ENCODE measurements around the gene CLDN4.
A peak's percentile ranks its signal among the peaks of the same experiment; 100 is the strongest.
"Not testable (repeated sequence)": the region's sequence is repeated elsewhere in the genome, so short reads cannot be mapped to it uniquely, and the experiment has no call there.

The CLDN4 gene

DNA sequence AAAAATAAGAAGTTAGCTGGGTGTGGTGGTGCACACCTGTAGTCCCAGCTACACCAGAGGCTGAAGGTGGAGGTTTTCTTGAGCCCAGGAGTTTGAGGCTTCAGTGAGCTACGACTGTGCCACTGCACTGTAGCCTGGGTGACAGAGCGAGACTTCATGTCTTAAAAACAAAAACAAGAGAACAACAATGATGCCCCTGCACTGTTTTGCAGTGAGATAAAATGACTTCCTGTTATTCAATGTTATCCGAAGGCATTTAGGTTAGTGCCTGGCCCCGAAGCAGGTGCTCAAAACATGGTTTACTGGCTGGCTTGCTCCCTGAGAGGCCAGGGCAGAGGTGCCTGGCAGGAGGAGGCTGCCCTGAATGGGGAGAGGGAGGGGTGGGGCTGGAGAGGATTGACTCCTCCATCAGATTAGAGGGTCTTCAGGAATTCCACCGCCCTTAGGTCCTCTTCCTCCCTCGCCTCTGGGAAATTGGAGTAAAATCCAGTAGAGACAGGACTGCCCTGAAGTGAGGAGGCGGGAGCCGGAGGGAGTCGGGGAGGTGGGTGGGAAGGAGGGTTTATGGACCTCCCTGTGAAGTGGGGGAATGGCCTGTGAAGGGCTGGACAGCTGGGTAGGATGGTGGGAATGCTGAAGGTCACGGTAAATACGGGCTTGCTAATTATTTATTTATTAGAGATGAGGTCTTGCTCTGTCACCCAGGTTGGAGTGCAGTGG, 6.8 kb upstream of the CLDN4 start:
- no peak for DNase-seq (ENCODE audit: low read depth)

DNA sequence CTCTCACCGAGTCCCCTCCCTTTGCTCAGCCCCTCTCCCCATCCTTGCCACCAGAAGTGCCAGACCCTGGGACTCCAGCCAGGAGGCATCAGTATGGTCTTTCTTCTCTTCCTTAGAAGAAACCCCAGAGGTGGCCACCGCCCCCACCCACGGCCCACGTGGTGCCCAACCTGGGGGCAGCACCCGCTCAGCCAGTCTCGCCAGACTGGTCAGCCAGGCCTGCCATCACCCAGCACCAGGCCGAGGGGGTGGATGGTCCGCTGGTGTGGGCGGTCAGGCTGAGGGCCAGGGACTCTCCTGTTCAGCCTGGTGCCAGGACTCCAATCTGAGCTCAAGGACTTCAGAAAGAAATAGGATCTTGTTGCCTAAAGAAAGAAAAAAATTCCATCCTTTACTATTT, 5.8 kb upstream of the CLDN4 start:
- DNase-seq (ENCODE audit: low read depth) = no peak

DNA sequence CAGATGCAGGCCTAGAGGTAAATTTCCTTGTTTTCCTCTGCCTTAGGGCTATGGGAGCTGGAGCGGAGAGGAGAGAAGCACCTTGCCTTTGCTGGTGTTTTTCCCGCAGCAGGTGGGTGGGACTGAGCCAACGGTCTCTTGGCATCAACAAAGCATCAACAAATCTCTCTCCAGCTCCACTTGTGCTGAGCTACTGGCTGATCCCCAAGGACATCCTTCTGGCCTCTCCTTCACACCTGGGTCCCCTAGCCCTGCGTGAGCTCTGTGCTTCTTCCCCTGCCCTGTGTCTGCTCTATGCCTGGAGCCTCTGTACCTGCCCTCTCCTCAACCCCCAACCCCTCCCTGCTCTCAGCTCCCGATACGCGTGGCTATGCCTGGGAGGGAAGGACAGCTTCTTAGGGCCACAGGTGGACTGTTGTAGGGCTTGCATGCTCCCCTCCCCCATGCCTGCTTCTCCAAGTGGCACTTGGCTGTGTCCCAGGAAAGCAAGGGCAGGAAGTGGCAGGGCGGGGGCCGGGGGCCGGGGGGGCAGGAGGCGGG, 3.2 kb upstream of the CLDN4 start:
- DNase-seq (ENCODE audit: low read depth) = no peak

DNA sequence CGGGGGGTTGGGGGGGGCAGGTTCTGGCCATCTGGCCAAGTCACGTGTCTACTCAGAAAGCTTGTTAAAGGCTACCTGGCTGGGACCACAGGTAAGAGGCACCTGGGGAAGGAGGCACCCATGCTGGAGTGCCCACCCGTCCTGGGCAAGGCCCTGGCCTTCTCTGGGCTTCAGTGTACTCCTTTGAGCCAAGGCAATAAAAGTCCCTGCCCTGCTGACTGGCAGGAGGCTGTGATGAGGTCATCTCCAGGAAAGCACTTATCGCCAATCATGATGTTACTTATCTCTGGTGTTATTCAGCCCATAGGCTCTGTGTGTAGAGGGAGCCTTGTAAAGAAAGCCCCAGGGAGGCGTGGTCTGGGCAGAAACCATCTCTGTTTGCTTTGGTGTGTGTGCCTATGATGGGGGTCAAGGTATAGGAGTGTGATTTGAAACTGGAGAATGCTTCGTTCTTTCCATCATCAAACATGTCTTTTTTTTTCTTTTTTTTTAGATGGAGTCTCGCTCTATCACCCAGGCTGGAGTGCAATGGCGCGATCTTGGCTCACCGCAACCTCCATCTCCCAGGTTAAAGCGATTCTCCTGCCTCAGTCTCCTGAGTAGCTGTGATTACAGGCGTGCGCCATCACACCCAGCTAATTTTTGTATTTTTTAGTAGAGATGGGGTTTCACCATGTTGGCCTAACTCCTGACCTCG, 2.5 kb upstream of the CLDN4 start:
- peak; percentile 47 for DNase-seq (ENCODE audit: low read depth)

DNA sequence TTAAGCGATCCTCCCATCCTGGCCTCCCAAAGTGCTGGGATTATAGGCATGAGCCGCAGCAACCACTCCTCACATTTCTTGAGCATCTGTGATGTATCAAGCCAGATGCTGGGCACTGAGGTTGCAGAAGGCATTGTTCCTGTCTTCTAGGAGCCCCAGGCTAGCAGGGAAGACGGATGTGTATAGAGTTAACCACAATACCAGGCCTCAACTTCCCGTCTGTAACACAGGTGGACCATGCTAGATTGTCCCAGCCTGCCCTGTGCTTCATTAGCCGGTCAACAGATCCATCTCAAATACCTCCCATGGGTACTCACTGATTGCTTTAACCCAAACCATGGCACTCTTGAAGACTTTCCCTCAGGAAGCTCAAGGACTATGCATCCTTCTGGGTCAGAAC, 1.8 kb upstream of the CLDN4 start:
- no peak for DNase-seq (ENCODE audit: low read depth)

DNA sequence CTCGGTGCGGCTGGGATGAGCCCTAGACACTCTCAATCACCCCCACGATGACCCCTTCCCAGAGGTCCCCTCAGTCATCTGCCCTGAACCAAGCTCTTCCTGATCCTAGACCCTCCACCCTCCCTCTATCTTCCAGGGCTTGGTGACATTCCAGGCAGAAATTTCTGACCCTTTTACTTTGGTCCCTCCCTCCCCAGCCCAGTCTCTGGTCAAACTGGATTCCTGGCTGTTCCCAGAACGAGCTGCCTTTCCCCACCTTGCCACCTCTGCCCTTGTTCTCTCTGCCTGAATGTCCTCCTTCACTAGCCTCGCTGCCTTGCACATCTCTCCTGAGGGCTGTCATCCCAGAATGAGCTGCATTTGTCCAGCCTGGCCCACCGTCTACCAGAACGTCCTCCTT, 1.3 kb upstream of the CLDN4 start:
- no peak for DNase-seq (ENCODE audit: low read depth)

DNA sequence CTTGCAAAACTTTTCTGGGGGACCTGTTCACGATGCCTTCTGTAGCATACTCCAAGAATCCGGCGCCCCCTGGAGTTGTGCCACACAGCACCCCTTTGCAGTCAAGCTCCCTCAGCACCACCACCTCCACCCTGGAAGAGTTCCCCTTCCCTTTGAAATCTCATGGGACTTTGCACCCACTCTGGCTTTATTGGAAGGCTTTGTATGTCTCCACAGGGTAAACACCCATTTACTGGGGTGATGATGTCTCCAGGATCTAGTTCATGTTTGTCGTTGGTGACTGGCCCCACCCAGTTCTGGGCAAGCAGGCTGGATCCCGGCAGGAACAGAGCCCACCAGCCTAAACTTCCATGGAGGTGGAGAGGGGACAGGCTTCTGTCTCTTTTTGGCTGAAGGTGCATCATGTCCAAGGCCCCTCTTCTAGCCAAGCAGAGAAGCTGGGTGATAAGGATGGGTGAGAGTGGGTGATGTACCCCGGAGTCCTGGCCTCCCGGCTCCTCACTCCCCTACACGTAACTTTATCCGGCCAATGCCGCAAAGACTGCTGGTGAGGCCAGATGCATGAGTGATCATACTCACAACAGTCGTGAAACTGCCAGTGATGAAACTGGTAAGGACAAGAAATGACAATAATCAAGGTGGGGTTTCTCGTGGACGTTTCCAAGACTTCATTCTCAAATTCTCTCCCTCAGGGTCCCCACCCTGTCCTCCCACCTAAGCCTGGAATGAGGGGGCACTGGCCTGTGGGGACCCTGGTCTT, 695 bp upstream of the CLDN4 start:
- no peak for DNase-seq (ENCODE audit: low read depth)

DNA sequence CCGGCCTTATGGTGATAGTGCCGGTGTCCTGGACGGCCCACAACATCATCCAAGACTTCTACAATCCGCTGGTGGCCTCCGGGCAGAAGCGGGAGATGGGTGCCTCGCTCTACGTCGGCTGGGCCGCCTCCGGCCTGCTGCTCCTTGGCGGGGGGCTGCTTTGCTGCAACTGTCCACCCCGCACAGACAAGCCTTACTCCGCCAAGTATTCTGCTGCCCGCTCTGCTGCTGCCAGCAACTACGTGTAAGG, 713 bp downstream of the CLDN4 start:
- DNase-seq (ENCODE audit: low read depth) = no peak

DNA sequence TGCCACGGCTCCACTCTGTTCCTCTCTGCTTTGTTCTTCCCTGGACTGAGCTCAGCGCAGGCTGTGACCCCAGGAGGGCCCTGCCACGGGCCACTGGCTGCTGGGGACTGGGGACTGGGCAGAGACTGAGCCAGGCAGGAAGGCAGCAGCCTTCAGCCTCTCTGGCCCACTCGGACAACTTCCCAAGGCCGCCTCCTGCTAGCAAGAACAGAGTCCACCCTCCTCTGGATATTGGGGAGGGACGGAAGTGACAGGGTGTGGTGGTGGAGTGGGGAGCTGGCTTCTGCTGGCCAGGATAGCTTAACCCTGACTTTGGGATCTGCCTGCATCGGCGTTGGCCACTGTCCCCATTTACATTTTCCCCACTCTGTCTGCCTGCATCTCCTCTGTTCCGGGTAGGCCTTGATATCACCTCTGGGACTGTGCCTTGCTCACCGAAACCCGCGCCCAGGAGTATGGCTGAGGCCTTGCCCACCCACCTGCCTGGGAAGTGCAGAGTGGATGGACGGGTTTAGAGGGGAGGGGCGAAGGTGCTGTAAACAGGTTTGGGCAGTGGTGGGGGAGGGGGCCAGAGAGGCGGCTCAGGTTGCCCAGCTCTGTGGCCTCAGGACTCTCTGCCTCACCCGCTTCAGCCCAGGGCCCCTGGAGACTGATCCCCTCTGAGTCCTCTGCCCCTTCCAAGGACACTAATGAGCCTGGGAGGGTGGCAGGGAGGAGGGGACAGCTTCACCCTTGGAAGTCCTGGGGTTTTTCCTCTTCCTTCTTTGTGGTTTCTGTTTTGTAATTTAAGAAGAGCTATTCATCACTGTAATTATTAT, 1.2 kb downstream of the CLDN4 start:
- DNase-seq (ENCODE audit: low read depth) = no peak

DNA sequence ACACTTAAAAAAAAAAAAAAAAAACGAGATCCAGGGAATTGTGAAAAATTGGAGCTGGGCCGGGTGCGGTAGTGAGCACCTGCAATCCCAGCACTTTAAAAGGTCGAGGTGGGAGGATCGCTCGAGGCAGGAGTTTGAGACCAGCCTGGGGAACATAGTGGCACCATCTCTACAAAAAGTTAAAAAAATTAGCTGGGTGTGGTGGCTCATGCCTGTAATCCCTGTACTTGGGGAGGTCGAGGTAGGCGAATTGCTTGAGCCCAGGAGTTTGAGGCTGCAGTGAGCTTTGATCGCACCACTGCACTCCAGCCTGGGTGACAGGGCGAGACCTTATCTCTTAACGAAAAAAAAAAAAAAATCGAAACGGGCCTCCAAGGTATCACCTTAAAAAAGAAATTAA, 2.0 kb downstream of the CLDN4 start:
- DNase-seq (ENCODE audit: low read depth) = no peak

DNA sequence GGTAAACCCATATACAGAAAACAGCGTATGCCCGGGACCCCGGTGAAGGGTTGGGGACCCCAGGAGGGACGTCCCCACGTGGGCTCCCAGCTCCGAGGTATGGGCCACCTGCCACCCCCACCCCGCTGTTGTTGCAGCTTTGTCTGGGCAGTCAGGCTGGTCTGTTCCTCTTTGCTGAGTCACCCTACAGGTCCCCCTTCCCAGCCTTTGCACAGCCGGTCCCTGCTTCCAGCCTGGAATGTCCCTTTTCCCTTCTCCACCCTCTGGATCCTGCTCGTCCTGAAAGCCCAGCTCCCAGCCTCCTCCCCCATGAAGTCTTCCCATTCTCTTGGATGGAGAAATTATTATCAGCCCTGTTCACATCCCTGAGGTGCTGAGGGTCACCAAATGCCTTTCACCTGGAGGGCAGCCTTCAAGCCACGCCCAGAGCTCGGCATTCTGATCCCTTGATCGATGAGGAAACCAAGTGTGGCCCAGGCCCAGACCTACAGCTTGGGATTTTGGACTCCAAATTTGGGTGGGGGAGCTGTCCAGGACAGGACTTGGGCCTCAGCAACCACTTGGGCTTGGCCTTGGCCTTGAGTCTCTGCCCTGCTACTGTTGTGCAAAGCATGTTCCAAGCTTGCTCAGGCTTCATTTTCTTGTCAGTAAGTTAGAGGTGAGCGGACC, 2.6 kb downstream of the CLDN4 start:
- no peak for DNase-seq (ENCODE audit: low read depth)

DNA sequence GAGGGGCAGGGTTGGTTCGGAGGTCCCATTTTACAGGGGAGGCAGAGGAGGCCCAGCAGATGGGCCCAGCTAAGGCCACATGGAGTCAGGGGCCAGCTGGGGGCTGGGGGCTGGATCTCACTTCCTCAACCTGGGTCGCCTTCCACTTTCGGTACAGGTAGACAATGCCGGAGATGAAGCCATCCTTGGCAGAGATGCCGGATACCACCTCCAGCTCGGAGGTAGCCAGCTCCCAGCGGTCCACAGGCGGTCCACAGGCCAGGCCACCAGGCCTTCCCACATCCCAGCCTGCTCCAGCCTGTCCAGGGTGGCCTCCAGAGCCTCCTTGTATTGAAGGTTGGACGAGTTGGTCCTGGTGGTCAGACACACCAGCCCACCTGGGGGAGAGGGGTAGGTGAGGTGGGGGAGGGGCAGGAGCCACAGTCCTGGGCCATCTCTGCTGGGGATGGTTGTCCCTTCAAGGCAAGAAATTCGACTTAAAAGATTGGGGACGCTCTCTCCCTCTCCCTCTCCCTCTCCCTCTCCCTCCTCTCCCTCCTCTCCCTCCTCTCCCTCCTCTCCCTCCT, 3.9 kb downstream of the CLDN4 start:
- DNase-seq (ENCODE audit: low read depth) = no peak

DNA sequence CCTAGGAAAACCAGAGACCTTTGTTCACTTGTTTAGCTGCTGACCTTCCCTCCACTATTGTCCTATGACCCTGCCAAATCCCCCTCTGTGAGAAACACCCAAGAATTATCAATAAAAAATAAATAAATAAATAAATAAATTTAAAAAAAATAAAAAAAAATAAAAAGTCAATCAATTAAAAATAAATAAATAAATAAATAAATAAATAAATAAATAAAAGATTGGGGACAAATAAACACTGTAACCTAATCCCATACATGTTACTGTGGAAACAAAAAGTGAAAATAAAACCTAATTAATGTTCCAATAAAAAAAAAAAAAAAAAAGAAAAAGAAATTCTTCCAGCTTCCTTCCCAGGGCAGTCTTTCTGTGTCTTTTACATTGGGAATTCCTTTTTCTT, 6.4 kb downstream of the CLDN4 start:
- DNase-seq (ENCODE audit: low read depth) = not testable (repeated sequence)

DNA sequence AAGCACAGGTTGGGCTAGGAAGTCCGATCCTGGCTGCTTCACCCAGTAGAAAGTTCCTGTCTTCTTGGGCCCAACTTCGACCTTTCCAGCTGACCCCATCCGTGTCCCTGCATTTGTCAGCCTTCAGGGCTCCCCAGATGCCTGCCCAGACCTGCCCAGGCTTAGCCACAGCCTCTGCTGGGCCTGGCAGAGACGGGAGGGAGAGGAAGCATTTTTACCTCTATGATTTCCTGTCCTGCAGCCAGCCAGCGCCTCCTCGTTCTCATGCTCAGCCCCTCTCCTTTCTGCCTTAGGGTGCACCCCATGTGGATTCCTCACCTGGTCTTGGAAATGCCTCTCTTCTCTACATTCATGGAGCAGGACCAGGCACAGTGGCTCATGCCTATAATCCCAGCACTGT, 7.8 kb downstream of the CLDN4 start:
- DNase-seq (ENCODE audit: low read depth) = no peak

DNA sequence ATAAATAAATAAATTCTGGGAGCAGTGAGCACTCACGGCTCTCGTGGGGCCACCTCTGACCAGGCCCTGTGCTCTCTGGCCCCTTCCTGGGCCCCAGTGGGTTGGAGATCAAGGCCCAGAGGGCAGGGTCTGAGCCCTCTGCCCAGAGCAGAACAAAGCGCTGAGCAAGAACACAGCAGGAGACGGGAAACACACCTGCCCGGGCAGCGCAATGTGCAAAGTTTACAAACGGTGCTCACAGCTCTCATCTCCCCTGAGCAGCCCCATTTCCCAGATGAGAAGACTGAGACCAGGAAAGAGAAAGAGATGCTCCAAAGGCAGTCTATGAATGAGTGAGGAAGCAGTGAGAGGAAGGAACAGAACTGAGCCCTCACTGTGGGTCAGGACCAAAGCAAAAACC, 8.5 kb downstream of the CLDN4 start:
- DNase-seq (ENCODE audit: low read depth) = no peak

DNA sequence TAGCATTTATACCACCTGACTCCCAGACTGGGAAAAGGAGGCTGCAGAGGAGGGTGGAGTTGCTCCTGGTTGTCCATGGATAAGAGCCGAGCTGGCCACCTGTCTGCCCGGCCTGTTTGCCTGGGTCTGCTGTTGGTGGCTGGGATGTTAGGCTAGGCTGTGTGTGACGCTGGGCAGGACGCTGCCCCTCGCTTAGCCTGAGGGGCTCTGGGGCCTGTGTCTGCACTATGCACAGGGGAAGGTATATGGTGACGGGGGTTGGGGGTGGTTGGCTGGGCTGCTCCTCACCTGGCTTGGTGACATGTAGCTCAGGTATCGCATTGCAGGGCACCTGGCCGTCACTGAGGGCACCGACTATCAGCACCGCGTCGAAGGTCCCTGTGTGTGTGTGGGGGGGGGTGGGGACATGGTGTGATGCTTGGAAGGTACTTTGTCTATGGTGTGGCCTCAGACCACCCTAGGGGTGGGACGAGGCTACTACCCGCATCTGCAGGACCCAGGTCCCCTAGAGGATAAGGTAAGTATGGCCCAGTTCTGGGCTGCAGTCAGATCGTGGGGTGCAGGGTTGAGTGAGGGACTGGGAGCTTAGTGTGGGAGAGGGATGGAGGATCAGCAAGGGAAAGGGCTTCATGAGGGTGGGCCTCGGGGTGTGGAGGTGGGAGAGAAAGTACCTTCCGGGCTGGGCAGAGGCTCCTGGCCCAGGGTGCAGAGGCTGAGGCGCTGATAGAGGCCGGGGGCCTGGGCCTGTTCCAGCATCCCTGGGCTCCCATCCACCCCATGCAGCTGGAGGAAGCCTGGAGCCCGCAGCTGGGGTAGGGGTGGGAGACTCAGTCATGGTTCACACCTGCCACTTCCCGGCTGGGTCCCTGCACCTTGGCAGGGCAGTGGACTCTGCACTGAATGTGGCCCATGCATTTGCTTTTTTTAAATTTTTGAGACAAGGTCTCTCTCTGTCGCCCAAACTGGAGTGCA, 9.2 kb downstream of the CLDN4 start:
- DNase-seq (ENCODE audit: low read depth) = no peak

DNA sequence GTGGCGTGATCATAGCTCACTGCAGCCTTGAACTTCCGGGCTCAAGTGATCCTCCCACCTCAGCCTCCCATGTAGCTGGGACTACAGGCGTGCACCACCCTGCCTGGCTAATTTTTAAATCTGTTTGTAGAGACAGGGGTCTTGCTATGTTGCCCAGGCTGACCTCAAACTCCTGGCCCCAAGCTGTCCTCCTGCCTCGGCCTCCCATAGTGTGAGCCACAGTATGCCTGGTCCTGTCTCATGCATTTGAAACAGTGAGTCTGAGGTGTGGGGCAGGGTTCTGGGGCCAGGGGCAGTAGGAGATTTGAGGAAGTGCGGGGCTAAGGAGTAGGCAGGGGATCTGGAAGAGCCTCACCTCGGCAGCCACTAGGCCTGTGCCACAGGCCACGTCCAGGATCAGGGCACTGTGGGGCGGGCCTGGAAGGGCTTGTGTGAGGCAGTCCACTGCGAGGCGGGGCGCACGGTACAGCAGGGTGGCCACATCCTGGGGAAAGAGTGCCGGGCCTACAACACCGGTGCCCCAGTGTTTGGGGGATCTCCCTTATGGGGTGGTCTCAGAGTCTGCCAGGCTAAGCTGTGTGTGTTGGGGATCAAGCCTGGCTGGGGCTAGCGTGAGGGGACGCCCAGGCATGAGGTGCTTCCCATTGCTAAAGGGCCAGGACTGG, 10.1 kb downstream of the CLDN4 start:
- no peak for DNase-seq (ENCODE audit: low read depth)

DNA sequence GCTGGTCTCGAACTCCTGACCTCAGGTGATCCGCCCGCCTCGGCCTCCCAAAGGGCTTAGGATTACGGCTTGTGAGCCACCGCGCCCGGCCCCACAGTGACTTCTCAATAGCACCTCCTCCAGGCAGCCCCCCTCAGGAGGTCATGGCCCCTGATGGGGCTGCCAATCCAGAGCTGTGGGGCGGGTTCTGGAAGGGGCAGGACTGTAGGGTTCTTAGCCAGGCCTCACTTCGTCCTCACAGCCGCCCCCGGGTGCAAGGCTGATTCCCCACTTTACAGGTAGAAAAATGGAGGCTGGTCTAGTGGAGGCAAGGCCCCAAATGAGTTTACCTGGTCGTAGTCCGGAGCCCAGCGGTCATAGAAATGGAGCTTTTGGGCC, 10.9 kb downstream of the CLDN4 start:
- no peak for DNase-seq (ENCODE audit: low read depth)

DNA sequence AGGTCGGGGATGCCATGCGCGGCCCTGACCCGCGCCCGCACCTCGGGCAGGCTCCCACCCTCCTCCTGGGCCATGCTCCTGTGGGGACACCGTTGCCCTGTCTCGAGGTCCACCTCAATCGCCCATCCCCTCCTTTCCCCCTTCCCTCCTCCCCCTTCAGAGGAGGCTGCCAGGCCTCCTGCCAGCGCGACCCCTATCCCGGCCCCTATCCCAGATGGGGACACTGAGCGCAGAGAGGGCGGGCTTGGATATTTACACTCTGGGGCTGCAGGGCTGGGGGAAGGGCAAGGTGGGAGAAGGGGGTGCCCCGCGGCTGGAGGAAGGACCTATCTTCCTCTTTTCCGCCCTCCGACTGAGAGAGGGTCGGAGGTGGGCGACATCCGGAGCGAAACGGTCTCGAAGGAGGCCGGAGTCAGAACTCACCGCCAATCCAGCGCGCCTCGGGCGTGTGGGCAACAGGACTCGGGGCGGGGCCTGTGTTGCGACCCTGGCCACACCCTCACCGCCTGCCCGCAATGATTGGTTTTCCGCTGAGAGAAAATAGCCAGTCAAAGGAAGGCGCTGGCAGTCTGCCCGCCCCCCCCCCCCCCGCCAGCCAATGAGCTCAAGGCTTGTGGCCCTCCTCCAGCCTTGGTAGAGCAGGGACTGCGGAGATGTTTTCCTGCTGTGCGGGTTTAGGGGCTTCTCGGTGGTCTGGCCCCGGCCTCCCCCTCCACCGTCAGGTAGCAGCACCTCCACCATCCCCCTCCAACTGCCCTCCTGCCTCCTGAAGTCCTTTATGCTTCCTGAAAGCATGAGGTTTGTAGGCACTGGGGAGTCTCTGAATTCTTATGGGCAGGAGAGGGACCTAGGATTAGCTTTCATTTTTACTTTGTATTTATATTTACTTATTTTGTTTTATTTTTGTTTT, 11.5 kb downstream of the CLDN4 start, which contains the start of gene METTL27:
METTL27 (minus strand) TSS at position 450 of the 910 bp plus-strand sequence; CDS start at position 74, 376 bp downstream.
- peak; percentile 56 for DNase-seq (ENCODE audit: low read depth)
